GM23248 (cell line): ENCODE results near the gene ALDH1L1.

Source experiments
- EZH2 ChIP-seq: fragments of 200-600 bp; sonication (generic); IDR thresholded peaks from 2 replicates; pipeline ENCODE4 v1.6.1; 2018; ENCODE audit warnings: antibody characterized with exemption, mild to moderate bottlenecking; ENCODE audit not compliant: insufficient read depth, poor library complexity, severe bottlenecking
- EZH2phosphoT487 ChIP-seq: fragments of 200-600 bp; sonication (generic); IDR thresholded peaks from 2 replicates; pipeline ENCODE4 v1.6.1; 2018; ENCODE audit warnings: antibody characterized with exemption, moderate library complexity, mild to moderate bottlenecking, low read depth; ENCODE audit not compliant: insufficient read depth

DNA sequence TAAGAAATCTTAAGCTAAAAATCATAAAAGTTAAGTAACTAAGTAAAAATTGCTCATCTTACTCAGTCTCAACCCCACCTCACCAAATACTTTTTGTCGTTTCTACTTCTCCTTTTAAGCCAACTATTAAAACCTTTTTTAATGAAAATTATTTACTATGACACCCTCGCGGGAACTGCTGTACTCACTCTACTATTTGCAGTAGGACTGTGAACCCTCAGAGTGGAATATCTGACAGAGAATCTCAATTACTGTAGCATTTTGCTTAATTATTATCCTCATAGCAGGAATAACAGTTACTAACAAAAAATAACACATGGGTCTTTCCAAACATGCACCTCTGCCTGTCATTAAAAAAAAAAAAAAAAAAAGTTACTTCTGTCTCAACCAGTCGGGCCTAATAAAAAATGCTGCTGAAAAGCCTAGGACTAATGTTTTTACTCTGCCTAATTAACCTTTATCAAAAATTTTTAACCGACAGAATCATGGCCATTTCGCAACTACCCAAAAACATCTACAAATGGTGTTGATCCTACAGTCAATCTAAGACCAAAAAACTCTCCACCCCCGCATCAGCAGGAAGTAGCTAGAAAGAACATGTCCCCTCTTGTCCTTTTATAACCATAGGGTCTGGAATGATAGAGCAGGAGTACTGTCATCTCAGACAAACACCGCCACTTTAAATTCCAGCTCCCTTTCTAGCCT is 10.2 kb downstream of the ALDH1L1 start:
- TF ChIP-seq EZH2 (no peak), EZH2phosphoT487 (no peak)
